Neural progenitor cell (in vitro differentiated cells): ENCODE results near the gene ROMO1. TPM values are rescaled to one million over a fixed set of nuclear protein-coding genes. Genes with fewer than 3 reads are reported as not detected.
A peak's percentile ranks its signal among the peaks of the same experiment; 100 is the strongest.

Experiments
- DNase-seq: peaks from one replicate; pipeline ENCODE4 v3.0.0-alpha.2; 2016; ENCODE audit warnings: low spot score
- H2AFZ ChIP-seq: fragments of 200-600 bp; sonication (generic); replicated peaks from 2 replicates; pipeline ENCODE4 v1.6.1; 2016; ENCODE audit warnings: antibody characterized with exemption
- H3F3A ChIP-seq: fragments of 200-600 bp; sonication (generic); 2 replicates; pipeline ENCODE4 v1.6.1; 2016; ENCODE audit warnings: antibody characterized with exemption, low read depth
- H3K27ac ChIP-seq: fragments of 200-600 bp; sonication (generic); 2 replicates; pipeline ENCODE4 v1.5.1; 2016; ENCODE audit warnings: mild to moderate bottlenecking
- H3K27me3 ChIP-seq: fragments of 200-600 bp; sonication (generic); 2 replicates; pipeline ENCODE4 v1.6.1; 2016; ENCODE audit warnings: mild to moderate bottlenecking, moderate library complexity
- H3K36me3 ChIP-seq: fragments of 200-600 bp; sonication (generic); 2 replicates; pipeline ENCODE4 v1.5.1; 2016
- H3K4me1 ChIP-seq: fragments of 200-600 bp; sonication (generic); 2 replicates; pipeline ENCODE4 v1.6.1; 2016; ENCODE audit warnings: mixed run types
- H3K4me2 ChIP-seq: fragments of 200-600 bp; sonication (generic); 2 replicates; pipeline ENCODE4 v1.6.1; 2016
- H3K4me3 ChIP-seq: fragments of 200-600 bp; sonication (generic); 2 replicates; pipeline ENCODE4 v1.5.1; 2016
- H3K79me2 ChIP-seq: fragments of 200-600 bp; sonication (generic); 2 replicates; pipeline ENCODE4 v1.6.1; 2016; ENCODE audit warnings: low read depth
- H3K9ac ChIP-seq: fragments of 200-600 bp; sonication (generic); 2 replicates; pipeline ENCODE4 v1.6.1; 2016
- H3K9me3 ChIP-seq: fragments of 200-600 bp; sonication (generic); 2 replicates; pipeline ENCODE4 v1.5.1; 2016; ENCODE audit warnings: low read depth
- H4K20me1 ChIP-seq: fragments of 200-600 bp; sonication (generic); 2 replicates; pipeline ENCODE4 v1.6.1; 2016; ENCODE audit warnings: low read depth
- H3K27ac Mint-ChIP-seq: 3 replicates; pipeline ENCODE4 v1.8.0; 2021; ENCODE audit warnings: mixed read lengths
- H3K27me3 Mint-ChIP-seq: 2 replicates; pipeline ENCODE4 v1.8.0; 2022; ENCODE audit warnings: low read depth, mild to moderate bottlenecking, inconsistent platforms, moderate library complexity, mixed read lengths; ENCODE audit not compliant: insufficient read depth
- H3K36me3 Mint-ChIP-seq: 3 replicates; pipeline ENCODE4 v1.8.0; 2021; ENCODE audit warnings: mixed read lengths
- H3K4me1 Mint-ChIP-seq: 3 replicates; pipeline ENCODE4 v1.8.0; 2021; ENCODE audit warnings: mixed read lengths
- H3K4me3 Mint-ChIP-seq: 3 replicates; pipeline ENCODE4 v1.8.0; 2021; ENCODE audit warnings: mild to moderate bottlenecking, moderate library complexity, mixed read lengths
- H3K9me3 Mint-ChIP-seq: 3 replicates; pipeline ENCODE4 v1.8.0; 2020; ENCODE audit warnings: mixed read lengths
- CTCF ChIP-seq: fragments of 200-600 bp; sonication (generic); IDR thresholded peaks from 2 replicates; pipeline ENCODE4 v1.5.1; 2017; ENCODE audit warnings: antibody characterized with exemption, mild to moderate bottlenecking
- EZH2 ChIP-seq: fragments of 200-600 bp; sonication (generic); IDR thresholded peaks from 2 replicates; pipeline ENCODE4 v1.6.1; 2017; ENCODE audit warnings: antibody characterized with exemption, mild to moderate bottlenecking, moderate library complexity
- EZH2phosphoT487 ChIP-seq: fragments of 200-600 bp; sonication (generic); IDR thresholded peaks from 2 replicates; pipeline ENCODE4 v1.6.1; 2017; ENCODE audit warnings: antibody characterized with exemption
- total RNA-seq: library from RNA; depleted of rRNA; stranded (reverse); fragments of >200 nt; gene quantifications from 2 replicates; pipeline ENCODE4 v1.2.3, GENCODE V29; 2015; ENCODE audit warnings: low replicate concordance

The ROMO1 gene
- total RNA-seq, 1 donor from 2014 or later = 135 TPM

DNA sequence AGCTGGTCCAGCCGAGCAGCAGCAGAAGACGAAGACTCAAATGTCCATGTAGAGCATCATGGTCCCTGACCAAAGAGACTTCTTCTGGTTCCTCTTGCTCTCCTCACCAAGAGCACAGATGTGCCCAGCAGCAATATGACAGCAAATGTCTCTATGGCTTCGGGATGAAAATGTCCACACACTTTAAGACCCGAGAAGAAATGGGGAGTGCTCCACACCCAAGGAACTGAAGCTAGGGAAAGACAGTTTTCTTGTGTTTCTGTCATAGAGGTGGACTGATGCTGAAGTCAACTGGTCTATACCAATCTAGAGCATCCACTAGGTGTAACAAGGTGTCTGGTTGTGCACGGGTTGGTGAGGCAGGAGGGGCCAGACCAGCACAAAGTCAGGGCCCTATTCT lies 30.0 kb upstream of the ROMO1 start:
- Histone ChIP-seq H3K36me3 (no peaks in the 10 kb centered on the region), H3K79me2 (peaks cover 5% of the 10 kb centered on the region), H3K27me3 (no peaks in the 10 kb centered on the region), H2AFZ (no peak overlapping the region), H4K20me1 (peaks cover 1% of the 10 kb centered on the region), H3K4me2 (no peak overlapping the region), H3K9ac (no peak overlapping the region), H3K9me3 (no peaks in the 10 kb centered on the region), H3K27ac (no peak overlapping the region), H3F3A (peaks cover 5% of the 10 kb centered on the region), H3K4me3 (no peak overlapping the region), H3K4me1 (no peaks in the 10 kb centered on the region)
- peaks cover 25% of the 10 kb centered on the region for H3K36me3 Mint-ChIP-seq
- H3K4me1 Mint-ChIP-seq = peaks cover 3% of the 10 kb centered on the region
- peaks cover 4% of the 10 kb centered on the region for H3K27me3 Mint-ChIP-seq
- no peaks in the 10 kb centered on the region for H3K9me3 Mint-ChIP-seq
- no peak for TF ChIP-seq EZH2
- no peak for TF ChIP-seq CTCF
- TF ChIP-seq EZH2phosphoT487 = no peak
- H3K27ac Mint-ChIP-seq = no peak overlapping the region
- DNase-seq = no peak
- H3K4me3 Mint-ChIP-seq = no peak overlapping the region

DNA sequence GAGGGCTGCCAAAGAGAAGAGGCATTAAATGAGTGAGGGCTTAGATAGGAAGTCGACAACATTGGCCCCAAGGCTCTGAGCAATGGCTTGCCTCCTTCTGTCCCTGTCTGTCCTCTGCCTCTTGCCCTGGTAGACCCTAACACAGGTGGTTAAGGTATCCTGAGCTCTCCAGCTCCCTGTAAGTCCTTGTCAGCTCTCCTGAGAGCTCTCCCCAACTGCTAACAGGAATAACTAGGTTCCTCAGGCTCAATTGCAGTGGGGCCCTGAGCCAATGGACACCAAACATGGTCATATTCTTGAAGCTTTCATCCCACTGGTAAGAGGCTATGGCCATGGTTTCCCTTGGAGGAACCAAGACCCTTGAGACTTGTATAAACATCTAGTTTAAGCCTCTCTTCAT lies 29.5 kb upstream of the ROMO1 start:
- DNase-seq = no peak
- Histone ChIP-seq H3K4me3 (no peak overlapping the region), H3K4me2 (no peak overlapping the region), H3F3A (peaks cover 3% of the 10 kb centered on the region), H4K20me1 (no peaks in the 10 kb centered on the region), H3K27me3 (no peaks in the 10 kb centered on the region), H2AFZ (no peak overlapping the region), H3K36me3 (no peaks in the 10 kb centered on the region), H3K9me3 (no peaks in the 10 kb centered on the region), H3K79me2 (peaks cover under 1% of the 10 kb centered on the region), H3K4me1 (no peaks in the 10 kb centered on the region), H3K27ac (no peak overlapping the region), H3K9ac (no peak overlapping the region)
- no peaks in the 10 kb centered on the region for H3K9me3 Mint-ChIP-seq
- H3K4me3 Mint-ChIP-seq = no peak overlapping the region
- peaks cover 4% of the 10 kb centered on the region for H3K27me3 Mint-ChIP-seq
- no peak overlapping the region for H3K27ac Mint-ChIP-seq
- TF ChIP-seq EZH2 (no peak), EZH2phosphoT487 (no peak), CTCF (no peak)
- H3K36me3 Mint-ChIP-seq = peaks cover 25% of the 10 kb centered on the region
- peaks cover 3% of the 10 kb centered on the region for H3K4me1 Mint-ChIP-seq

GRCh38 chr20:35673884-35674283 lies 25.3 kb upstream of the ROMO1 start:
- no peaks in the 10 kb centered on the region for H4K20me1 ChIP-seq
- Mint-ChIP-seq H3K36me3 (peaks cover 20% of the 10 kb centered on the region), H3K27me3 (no peaks in the 10 kb centered on the region), H3K4me3 (no peak overlapping the region), H3K4me1 (no peaks in the 10 kb centered on the region), H3K27ac (no peak overlapping the region), H3K9me3 (no peaks in the 10 kb centered on the region)
- no peaks in the 10 kb centered on the region for H3K4me1 ChIP-seq
- H3K9me3 ChIP-seq = no peaks in the 10 kb centered on the region
- no peaks in the 10 kb centered on the region for H3F3A ChIP-seq
- H2AFZ ChIP-seq = no peak overlapping the region
- no peak overlapping the region for H3K4me2 ChIP-seq
- no peaks in the 10 kb centered on the region for H3K27me3 ChIP-seq
- no peak overlapping the region for H3K4me3 ChIP-seq
- no peak overlapping the region for H3K27ac ChIP-seq
- H3K79me2 ChIP-seq = no peaks in the 10 kb centered on the region
- TF ChIP-seq EZH2phosphoT487 = no peak
- TF ChIP-seq CTCF = no peak
- no peak for TF ChIP-seq EZH2
- no peak for DNase-seq
- H3K36me3 ChIP-seq = no peaks in the 10 kb centered on the region
- H3K9ac ChIP-seq = no peak overlapping the region

- H4K20me1 ChIP-seq = no peaks in the 10 kb centered on the region
- Mint-ChIP-seq H3K27me3 (no peaks in the 10 kb centered on the region), H3K9me3 (no peaks in the 10 kb centered on the region), H3K4me1 (no peaks in the 10 kb centered on the region), H3K4me3 (no peak overlapping the region), H3K36me3 (peaks cover 17% of the 10 kb centered on the region), H3K27ac (peak overlapping the region; percentile 66)
- H3K4me1 ChIP-seq = no peaks in the 10 kb centered on the region
- no peak overlapping the region for H3K4me3 ChIP-seq
- DNase-seq = no peak
- no peak overlapping the region for H3K9ac ChIP-seq
- no peaks in the 10 kb centered on the region for H3K36me3 ChIP-seq
- H3K27me3 ChIP-seq = no peaks in the 10 kb centered on the region
- no peak for TF ChIP-seq EZH2phosphoT487
- TF ChIP-seq CTCF = no peak
- TF ChIP-seq EZH2 = no peak
- H3K9me3 ChIP-seq = no peaks in the 10 kb centered on the region
- no peaks in the 10 kb centered on the region for H3K79me2 ChIP-seq
- H2AFZ ChIP-seq = no peak overlapping the region
- H3K4me2 ChIP-seq = no peak overlapping the region
- no peaks in the 10 kb centered on the region for H3F3A ChIP-seq
- H3K27ac ChIP-seq = no peak overlapping the region
Observed at GRCh38 chr20:35674921-35675320, 24.3 kb upstream of the ROMO1 start.
